Measurements from ENCODE around the gene BIK.
"Not testable (repeated sequence)": the region's sequence is repeated elsewhere in the genome, so short reads cannot be mapped to it uniquely, and the experiment has no call there.

Gene BIK, protein sequence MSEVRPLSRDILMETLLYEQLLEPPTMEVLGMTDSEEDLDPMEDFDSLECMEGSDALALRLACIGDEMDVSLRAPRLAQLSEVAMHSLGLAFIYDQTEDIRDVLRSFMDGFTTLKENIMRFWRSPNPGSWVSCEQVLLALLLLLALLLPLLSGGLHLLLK

GRCh38 chr22:43110444-43110926 is at the start of gene BIK:
Gene BIK (plus strand): TSS chr22:43110750. CDS start chr22:43124023, 13,273 bp downstream.
- no peak for DNase-seq (ENCODE audit: low spot score)

DNA sequence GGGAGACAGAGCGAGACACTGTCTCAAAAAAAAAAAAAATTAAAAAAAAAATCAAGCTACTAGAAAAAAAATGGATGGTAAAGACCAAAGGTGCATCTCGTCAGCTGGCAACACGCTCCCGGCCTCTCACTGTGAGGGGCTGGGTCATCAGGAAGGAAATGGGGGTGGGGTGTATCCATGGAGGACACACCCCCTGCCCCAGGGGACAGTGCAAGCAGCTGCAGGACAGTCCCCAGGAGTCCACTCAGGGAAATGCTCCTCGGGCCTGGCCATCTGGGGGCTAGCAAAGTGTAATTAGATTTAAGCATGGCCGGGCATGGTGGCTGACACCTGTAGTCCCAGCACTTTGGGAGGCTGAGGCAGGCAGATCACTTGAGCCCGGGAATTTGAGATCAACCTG is 44.4 kb upstream of the BIK start:
- DNase-seq (ENCODE audit: low spot score): no peak

DNA sequence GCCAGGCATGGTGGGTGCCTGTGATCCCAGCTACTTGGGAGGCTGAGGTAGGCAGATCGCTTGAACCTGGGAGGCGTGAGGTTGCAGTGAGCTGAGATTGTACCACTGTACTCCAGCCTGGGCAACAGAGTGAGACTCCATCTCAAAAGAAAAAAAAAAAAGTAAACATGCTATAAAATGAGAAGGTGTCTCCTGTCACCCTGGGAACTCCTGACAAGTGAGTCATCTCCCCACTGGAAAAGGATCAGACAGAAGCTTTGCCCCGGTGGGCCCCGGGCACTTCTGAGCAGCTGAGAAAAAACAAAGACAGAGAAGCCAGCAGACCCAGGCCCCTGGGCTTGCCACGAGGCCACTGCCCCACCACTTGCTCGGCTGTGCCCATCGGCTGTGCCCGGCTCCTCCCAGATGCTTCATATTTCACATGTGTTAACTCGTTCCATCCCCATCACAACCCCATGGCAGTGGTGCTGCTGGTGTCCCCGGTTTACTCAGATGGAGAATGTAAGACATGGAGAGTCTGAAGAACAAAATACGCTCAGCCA is 43.6 kb upstream of the BIK start:
- DNase-seq (ENCODE audit: low spot score): no peak

DNA sequence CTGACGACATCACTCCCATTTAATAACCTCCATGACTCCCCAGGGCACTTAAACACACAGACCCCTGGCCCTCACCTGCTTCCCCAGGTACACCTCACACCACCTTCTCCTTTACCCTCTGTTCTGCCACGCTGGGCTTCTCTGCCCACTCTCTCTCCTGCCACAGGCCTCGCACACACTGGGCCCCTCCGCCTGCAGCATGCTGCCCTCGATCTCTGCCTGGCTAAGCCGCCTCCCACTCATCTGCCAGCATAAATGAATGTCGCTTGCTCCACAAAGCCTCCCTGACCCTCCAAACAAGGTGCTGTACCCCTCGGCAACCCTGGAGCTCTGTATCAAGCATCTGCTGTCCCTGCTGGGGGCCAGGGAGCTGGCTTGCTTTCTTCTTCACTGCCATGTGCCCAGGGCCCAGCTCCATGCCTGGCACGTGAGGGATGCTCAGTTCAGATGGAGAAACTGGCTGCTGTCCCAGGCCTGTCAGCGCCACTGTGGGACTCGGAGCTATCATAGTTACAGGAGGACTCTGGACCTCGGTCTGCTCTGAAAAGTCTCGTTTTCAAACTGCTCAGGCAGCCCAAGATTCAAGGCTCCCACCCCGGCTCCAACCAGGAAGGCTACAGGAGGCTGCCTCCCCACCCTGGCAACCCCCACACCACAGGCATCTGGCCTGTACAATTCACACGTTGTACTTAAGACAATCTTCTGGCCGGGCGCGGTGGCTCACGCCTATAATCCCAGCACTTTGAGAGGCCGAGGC is 33.3 kb upstream of the BIK start:
- no peak for DNase-seq (ENCODE audit: low spot score)

- no peak for DNase-seq (ENCODE audit: low spot score)
Observed at GRCh38 chr22:43078522-43078921, 32.0 kb upstream of the BIK start.

DNA sequence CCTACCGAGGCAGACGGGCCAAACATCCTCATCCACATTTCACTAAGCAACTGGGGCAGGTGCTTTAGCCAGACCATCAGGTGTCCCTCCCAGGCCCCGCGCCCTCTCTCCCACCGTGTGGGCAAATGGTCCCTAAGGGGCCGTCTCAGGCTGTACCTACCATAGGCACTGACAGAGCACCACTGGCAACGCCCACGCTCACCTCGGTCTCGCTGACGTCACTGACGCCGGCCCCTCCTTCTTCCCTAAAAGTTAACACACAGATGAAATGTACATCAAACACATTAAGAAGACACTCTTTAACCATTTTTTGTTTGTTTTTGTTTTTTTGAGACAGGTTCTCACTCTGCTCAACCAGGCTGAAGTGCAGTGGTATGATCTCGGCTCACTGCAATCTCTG is 30.8 kb upstream of the BIK start:
- DNase-seq (ENCODE audit: low spot score): no peak

GRCh38 chr22:43080616-43081015 is 29.9 kb upstream of the BIK start:
- DNase-seq (ENCODE audit: low spot score): no peak

DNA sequence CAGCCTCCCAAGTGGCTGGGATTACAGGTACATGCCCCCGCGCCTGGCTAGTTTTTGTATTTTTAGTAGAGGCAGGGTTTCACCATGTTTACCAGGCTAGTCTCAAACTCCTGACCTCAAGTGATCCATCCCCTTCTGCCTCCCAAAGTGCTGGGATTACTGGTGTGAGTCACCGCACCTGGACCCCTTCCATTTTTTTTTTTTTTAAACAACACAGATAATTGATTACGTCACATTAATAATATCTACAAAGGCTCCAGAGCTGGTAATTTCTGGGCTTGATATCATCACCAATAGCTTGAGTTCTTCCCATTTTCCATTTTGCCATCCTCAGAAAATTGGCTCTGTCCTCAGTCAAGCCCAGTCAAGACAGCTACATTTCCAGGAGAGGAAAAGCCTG is 28.6 kb upstream of the BIK start:
- no peak for DNase-seq (ENCODE audit: low spot score)

DNA sequence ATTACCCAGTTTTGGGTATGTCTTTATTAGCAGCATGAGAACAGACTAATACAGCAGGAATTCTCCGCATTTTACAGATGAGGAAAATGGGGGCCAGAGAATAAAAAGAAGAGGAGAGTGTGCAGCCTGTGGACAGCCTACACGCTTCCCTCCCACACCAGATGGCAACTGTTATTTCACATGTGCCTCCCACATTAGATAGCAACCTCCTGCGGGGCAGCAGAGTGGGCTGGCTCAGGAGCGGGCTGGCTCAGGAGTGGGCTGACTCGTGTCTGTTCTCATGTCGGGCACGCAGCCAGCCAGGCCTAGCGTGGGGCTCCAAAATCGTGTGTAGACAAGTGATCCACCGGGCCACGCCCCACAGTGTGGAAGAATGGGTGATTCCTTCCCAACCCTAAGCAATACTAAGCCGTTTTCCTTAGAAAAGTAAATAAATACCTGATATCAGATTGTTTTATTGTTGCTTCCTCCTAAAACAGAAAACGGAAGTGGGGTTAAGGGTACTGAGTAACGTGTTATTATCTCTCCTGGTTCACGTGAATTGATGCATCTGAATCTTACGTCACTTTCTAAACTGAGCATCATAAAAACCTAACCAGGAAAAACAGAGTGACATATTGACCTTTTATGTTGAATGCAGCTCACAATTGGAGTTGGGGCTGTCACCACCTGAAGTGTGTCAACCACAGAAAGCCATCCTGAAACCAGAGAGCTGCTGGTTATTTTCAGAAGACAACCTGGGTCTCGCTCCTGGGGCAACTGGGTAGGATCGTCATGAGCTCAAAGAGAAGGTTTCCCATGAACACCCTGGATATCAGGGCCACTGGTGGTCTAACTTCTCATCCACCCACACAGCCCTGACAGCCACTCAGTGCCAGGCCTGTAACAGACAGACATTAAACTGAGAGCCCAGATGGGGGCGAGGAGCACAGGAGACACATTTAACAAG is 24.6 kb upstream of the BIK start:
- DNase-seq (ENCODE audit: low spot score): no peak

GRCh38 chr22:43088627-43088983 is 21.9 kb upstream of the BIK start:
- no peak for DNase-seq (ENCODE audit: low spot score)

- peak; percentile 90 for DNase-seq (ENCODE audit: low spot score)
Observed at GRCh38 chr22:43088984-43089717, 21.4 kb upstream of the BIK start, which contains the start of gene TTLL1. Gene TTLL1 (minus strand): TSS chr22:43089391. CDS start chr22:43075586, 13,805 bp downstream.

DNA sequence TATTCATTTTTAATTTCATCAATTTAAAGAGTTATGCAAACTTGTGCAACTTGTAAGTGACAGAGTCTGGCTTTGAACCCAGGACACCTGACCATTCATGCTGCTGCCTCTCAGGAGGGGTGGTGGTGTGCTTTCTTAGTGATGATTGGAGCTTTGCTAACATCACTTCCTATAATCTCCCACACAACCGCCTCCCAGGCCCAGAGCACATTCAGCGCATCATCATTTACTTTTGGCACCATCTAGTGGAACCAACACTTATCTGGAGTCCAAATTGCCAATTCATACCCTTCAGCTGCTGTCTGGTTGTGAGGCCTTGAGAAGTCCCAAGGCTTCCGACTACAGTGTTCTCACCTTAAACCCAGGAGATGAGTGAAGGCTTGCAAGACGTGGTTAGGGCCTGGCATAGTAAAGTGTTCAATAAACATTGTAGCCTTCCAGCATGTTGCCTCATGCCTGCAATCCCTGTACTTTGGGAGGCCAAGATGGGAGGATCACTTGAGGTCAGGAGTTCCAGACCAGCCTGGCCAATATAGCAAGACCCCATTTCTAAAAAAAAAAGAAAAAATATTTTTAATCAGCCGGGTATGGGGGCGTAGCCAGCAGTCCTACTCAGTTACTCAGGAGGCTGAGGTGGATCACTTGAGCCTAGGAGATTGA is 20.3 kb upstream of the BIK start:
- DNase-seq (ENCODE audit: low spot score): no peak

DNA sequence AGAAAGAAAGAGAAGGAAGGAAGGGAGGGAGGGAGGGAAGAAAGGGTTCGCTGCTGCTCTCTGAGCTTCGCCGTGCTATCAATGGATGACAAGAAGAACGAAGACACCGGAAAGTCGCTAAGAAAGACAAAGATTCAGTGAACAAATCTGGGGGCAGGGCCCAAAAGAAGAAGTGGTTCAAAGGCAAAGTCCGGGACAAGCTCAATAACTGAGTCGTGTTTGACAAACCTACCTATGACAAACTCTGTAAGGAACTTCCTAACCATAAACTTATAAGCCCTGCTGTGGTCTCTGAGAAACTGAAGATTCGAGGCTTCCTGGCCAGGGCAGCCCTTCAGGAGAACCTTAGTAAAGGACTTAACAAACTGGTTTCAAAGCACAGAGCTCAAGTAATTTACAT is 18.5 kb upstream of the BIK start:
- no peak for DNase-seq (ENCODE audit: low spot score)

DNA sequence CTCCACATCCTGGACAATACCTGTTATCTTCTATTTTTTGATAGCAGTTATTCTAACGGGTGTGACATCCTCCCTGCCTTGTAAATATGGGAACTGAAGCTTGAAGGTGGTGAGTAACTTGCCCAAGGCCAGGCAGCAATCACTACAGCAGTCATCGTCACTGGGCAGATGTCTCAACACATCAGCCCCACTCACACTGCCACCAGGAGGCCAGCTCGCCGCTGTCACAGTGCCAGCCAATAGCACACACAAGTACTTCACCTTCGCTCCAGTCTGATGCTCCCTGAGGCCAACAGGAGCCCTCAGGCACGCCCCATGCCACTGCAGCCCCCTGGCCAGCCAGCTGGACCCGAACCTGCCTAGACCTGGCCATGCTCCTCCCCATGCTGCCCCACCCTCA is 16.5 kb upstream of the BIK start:
- no peak for DNase-seq (ENCODE audit: low spot score)

DNA sequence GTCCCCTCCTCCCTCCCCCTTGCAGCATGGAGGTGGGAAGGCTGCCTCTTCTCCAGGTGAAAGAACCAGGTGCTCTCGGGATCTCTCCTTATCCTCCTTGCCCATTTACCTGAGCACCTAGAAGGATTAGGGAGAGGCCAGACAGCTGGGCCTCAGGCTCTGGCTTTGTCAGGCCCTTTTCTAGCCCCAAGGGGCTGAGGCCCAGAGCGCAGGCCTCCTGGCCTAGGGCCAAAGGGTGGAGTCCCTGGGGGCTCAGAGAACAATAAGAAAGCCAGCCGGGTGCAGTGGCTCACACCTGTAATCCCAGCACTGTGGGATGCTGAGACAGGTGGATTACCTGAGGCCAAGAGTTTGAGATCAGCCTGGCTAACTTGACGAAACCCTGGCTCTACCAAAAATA is 16.0 kb upstream of the BIK start:
- no peak for DNase-seq (ENCODE audit: low spot score)

GRCh38 chr22:43096420-43096819 is 14.1 kb upstream of the BIK start:
- no peak for DNase-seq (ENCODE audit: low spot score)

DNA sequence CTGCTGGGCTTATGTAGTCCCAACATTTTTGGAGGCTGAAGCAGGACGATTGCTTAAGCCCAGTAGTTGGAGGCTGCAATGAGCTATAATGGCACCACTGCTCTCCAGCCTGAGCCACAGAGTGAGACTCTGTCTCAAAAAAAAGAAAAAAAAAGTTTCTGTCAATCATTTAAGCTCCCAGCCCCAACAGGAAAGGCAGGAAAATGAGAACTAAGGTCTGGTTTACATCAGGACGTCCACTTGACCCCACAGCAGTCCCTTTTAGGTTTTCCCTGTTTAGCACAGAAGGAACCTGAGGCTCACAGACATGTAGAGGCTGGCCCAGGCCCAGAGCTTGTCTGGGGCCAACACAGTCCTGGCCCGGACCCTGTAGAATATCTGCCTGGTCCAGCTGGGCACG is 12.2 kb upstream of the BIK start:
- DNase-seq (ENCODE audit: low spot score): no peak

GRCh38 chr22:43099095-43099494 is 11.5 kb upstream of the BIK start:
- DNase-seq (ENCODE audit: low spot score): no peak

DNA sequence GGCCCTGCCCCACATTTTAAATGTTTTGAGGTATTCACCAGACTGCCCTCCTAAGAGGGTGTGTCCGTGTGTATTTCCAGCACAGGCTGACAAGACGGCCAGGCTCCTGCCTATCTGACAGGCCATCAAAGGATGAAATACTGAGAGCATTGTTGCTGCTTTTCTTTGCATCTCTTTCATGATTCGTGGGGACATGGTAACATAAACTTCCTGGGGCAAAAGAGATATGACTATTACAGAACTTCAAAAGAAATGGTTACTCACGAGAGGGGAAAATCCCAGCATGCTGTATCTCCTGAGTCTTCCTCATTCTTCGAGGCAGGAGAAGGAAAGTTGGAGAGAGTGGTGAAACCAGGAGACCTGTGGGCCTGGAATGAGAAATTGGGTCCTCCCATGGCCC is 10.3 kb upstream of the BIK start:
- no peak for DNase-seq (ENCODE audit: low spot score)

GRCh38 chr22:43101306-43101705 is 9.2 kb upstream of the BIK start:
- DNase-seq (ENCODE audit: low spot score): no peak

DNA sequence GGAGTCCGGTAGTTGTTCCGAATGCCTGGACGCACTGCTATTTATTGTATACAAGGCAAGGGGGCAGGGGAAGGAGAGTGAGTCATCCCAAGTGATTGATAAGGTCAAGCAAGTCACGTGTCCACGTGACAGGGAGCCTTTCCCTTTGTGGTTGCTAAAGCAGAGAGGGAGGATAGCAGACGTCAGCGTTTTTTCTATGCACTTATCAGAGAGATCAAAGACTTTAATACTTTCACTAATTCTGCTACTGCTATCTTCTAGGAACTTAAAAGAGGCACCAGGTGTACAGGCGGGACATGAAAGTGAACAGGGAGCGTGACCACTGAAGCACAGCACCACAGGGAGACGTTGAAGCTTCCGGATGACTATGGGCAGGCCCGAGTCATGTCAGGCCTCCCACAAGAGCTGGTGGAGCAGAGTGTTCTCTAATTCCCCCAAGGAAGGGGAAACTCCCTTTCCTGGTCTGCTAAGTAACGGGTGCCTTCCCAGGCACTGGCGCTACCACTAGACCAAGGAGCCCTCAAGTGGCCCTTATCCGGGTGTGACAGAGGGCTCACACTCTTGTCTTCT is 6.4 kb upstream of the BIK start:
- not testable (repeated sequence) for DNase-seq (ENCODE audit: low spot score)

Measured in left forelimb (tissue), 1 donor.